UCSD-AML1 (cell line): ENCODE data around the gene POLR2M.

Experiments used
- DNase-seq: peaks from one replicate; lab custom pipeline; 2025; ENCODE audit not compliant: unreplicated experiment; lab: John Stamatoyannopoulos, UW

The POLR2M gene

GRCh38 chr15:57735891-57736290 lies 29.4 kb downstream of the POLR2M start:
- no peak for DNase-seq

GRCh38 chr15:57736591-57736990 lies 30.1 kb downstream of the POLR2M start:
- no peak for DNase-seq

- no peak for DNase-seq
Observed at GRCh38 chr15:57738734-57739237, 32.3 kb downstream of the POLR2M start.

- no peak for DNase-seq
Observed at GRCh38 chr15:57740048-57740447, 33.5 kb downstream of the POLR2M start.

GRCh38 chr15:57741089-57741488 lies 34.6 kb downstream of the POLR2M start:
- DNase-seq: no peak

- DNase-seq: no peak
Observed at GRCh38 chr15:57743424-57743823, 36.9 kb downstream of the POLR2M start.

GRCh38 chr15:57746786-57747185 lies 40.3 kb downstream of the POLR2M start:
- no peak for DNase-seq

GRCh38 chr15:57747206-57747896 lies 40.8 kb downstream of the POLR2M start:
- peak; percentile 48 for DNase-seq

GRCh38 chr15:57751177-57751800 lies 44.8 kb downstream of the POLR2M start:
- no peak for DNase-seq

GRCh38 chr15:57752436-57752835 lies 45.9 kb downstream of the POLR2M start:
- DNase-seq: no peak

GRCh38 chr15:57752840-57753239 lies 46.3 kb downstream of the POLR2M start:
- DNase-seq: no peak

GRCh38 chr15:57756466-57756865 lies 50.0 kb downstream of the POLR2M start:
- no peak for DNase-seq

GRCh38 chr15:57758560-57758959 lies 52.0 kb downstream of the POLR2M start:
- DNase-seq: no peak

- DNase-seq: no peak
Observed at GRCh38 chr15:57761562-57761961, 55.0 kb downstream of the POLR2M start.

- no peak for DNase-seq
Observed at GRCh38 chr15:57762302-57762701, 55.8 kb downstream of the POLR2M start.

- no peak for DNase-seq
Observed at GRCh38 chr15:57763176-57763964, 56.9 kb downstream of the POLR2M start.
